HFFc6 (cell line): ENCODE data around the gene ZNF169. TPM values are rescaled to one million over a fixed set of nuclear protein-coding genes. Genes with fewer than 3 reads are reported as not detected.

Experiments used
- DNase-seq: peaks from one replicate; pipeline ENCODE4 v3.0.0-alpha.2; 2018
- H3K27ac Mint-ChIP-seq: 2 replicates; pipeline ENCODE4 v1.8.0; 2020; ENCODE audit warnings: mild to moderate bottlenecking, mixed read lengths
- H3K27me3 Mint-ChIP-seq: 2 replicates; pipeline ENCODE4 v1.8.0; 2021; ENCODE audit warnings: mild to moderate bottlenecking, moderate library complexity, mixed read lengths; ENCODE audit not compliant: insufficient read depth
- H3K36me3 Mint-ChIP-seq: 2 replicates; pipeline ENCODE4 v1.8.0; 2021; ENCODE audit warnings: low read depth, mixed read lengths
- H3K4me1 Mint-ChIP-seq: 2 replicates; pipeline ENCODE4 v1.8.0; 2020; ENCODE audit warnings: low read depth, mixed read lengths
- H3K4me3 Mint-ChIP-seq: 2 replicates; pipeline ENCODE4 v1.8.0; 2020; ENCODE audit warnings: mild to moderate bottlenecking, moderate library complexity, mixed read lengths
- H3K9me3 Mint-ChIP-seq: 2 replicates; pipeline ENCODE4 v1.8.0; 2020; ENCODE audit warnings: mild to moderate bottlenecking, mixed read lengths
- CTCF ChIP-seq: fragments of 200-600 bp; sonication (generic); IDR thresholded peaks from 2 replicates; pipeline ENCODE4 v1.5.0; 2021; ENCODE audit warnings: antibody characterized with exemption, mild to moderate bottlenecking
- long read RNA-seq: library from polyadenylated mRNA; unstranded; transcript quantifications from one replicate; pipeline ENCODE4 v2.0.0, GENCODE V29; 2019
- total RNA-seq, 6 experiments: library from RNA; stranded (reverse); fragmentation: NEBNext Ultra II Directional; extraction: Animal tissue kit (Norgen Biotek cat#: 25700); gene quantifications; 2 replicates in 1 of 6; 3 replicates in 5 of 6; pipeline ENCODE4 v1.2.3, GENCODE V29; 2021

Gene ZNF169
- total RNA-seq: 1 to 10 TPM; 1.1 to 2.0 (median 1.8) TPM
- long read RNA-seq, partial matches to known transcripts: 0 of 6 reads
- long read RNA-seq, other reads (novel, unspliced or antisense): 6 of 6 reads

GRCh38 chr9:94259077-94259862, at the start of gene ZNF169:
TSS of gene ZNF169 (plus strand) at chr9:94259298. CDS start at chr9:94278813, 19,515 bp downstream.
- H3K4me1 Mint-ChIP-seq: peaks cover 16% of the 10 kb centered on the region
- peak; percentile 87 for DNase-seq
- TF ChIP-seq CTCF: no peak
- peak within 1 kb of the TSS; percentile 96 for H3K27ac Mint-ChIP-seq
- peak within 1 kb of the TSS; percentile 100 for H3K4me3 Mint-ChIP-seq
- peaks cover 9% of the 10 kb centered on the region for H3K27me3 Mint-ChIP-seq
- peaks cover 11% of the 10 kb centered on the region for H3K36me3 Mint-ChIP-seq
- H3K9me3 Mint-ChIP-seq: no peaks in the 10 kb centered on the region

- H3K4me1 Mint-ChIP-seq: peaks cover 18% of the 10 kb centered on the region
- no peak overlapping the region for H3K27ac Mint-ChIP-seq
- no peak for TF ChIP-seq CTCF
- no peak overlapping the region for H3K4me3 Mint-ChIP-seq
- peaks cover 3% of the 10 kb centered on the region for H3K27me3 Mint-ChIP-seq
- peaks cover 19% of the 10 kb centered on the region; the same call in 1 of the 2 replicates for H3K9me3 Mint-ChIP-seq
- no peak for DNase-seq
- peaks cover 12% of the 10 kb centered on the region for H3K36me3 Mint-ChIP-seq
Observed at GRCh38 chr9:94210616-94211603, 48.2 kb upstream of the ZNF169 start.

DNA sequence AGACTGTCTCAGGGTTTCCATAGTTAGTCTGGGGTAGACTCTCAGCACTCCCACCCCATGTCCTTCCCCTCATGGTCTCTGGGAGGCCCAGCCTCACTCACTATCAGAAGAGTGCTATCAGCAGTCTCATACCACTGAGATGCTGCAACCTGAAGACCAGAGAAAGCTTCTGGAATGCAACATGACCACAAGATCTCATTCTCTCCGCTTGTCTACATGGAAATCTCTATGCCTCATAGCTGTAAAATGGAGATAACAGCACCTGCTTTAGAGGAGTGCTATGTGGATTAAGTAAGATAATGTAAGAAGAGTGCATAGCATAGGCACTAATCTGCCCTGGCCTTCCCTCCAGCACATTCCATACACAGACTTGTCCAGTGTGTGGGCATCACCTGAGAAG, 47.0 kb upstream of the ZNF169 start:
- Mint-ChIP-seq H3K4me1 (peaks cover 18% of the 10 kb centered on the region), H3K27me3 (peaks cover 8% of the 10 kb centered on the region), H3K27ac (no peak overlapping the region), H3K9me3 (peaks cover 16% of the 10 kb centered on the region; the same call in 1 of the 2 replicates), H3K4me3 (no peak overlapping the region), H3K36me3 (peaks cover 11% of the 10 kb centered on the region)
- peak; percentile 39 for DNase-seq
- no peak for TF ChIP-seq CTCF

- Mint-ChIP-seq H3K9me3 (peaks cover 11% of the 10 kb centered on the region; the same call in 1 of the 2 replicates), H3K27ac (no peak overlapping the region), H3K27me3 (peaks cover 7% of the 10 kb centered on the region; the same call in 1 of the 2 replicates), H3K4me3 (no peak overlapping the region), H3K4me1 (peaks cover 18% of the 10 kb centered on the region), H3K36me3 (peaks cover 6% of the 10 kb centered on the region)
- TF ChIP-seq CTCF: no peak
- no peak for DNase-seq
Observed at GRCh38 chr9:94212531-94212930, 46.6 kb upstream of the ZNF169 start.

- H3K27me3 Mint-ChIP-seq: peaks cover 10% of the 10 kb centered on the region
- H3K36me3 Mint-ChIP-seq: no peaks in the 10 kb centered on the region
- peaks cover 18% of the 10 kb centered on the region for H3K4me1 Mint-ChIP-seq
- no peak overlapping the region for H3K4me3 Mint-ChIP-seq
- peak; percentile 53 for DNase-seq
- peak; percentile 93 for TF ChIP-seq CTCF
- H3K9me3 Mint-ChIP-seq: peaks cover under 1% of the 10 kb centered on the region; the same call in 1 of the 2 replicates
- no peak overlapping the region for H3K27ac Mint-ChIP-seq
Observed at GRCh38 chr9:94213511-94214124, 45.5 kb upstream of the ZNF169 start.
